Measurements from ENCODE around the gene MAML2.

MAML2 gene

GRCh38 chr11:95964281-95964680 is 378.7 kb downstream of the MAML2 start:
- DNase-seq (ENCODE audit: low read depth) = no peak

DNA sequence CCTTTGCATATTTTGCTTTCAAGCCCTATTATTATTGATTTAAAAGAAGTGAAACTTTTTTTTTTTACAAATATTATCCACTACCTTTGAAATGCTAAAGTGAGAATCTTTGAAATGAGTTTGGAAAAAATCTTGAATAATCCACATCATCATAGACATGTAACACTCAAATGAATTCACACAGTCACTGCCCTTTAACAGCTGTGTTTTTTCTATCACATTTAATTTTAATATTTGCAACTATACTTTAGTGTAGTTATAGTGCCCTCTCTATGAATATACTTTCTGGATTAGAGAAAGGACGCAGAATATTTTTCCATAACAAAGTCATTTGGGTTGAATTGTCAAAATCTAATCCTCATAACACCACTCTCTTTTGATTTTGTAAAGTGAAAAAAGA is 381.2 kb downstream of the MAML2 start:
- no peak for DNase-seq (ENCODE audit: low read depth)

DNA sequence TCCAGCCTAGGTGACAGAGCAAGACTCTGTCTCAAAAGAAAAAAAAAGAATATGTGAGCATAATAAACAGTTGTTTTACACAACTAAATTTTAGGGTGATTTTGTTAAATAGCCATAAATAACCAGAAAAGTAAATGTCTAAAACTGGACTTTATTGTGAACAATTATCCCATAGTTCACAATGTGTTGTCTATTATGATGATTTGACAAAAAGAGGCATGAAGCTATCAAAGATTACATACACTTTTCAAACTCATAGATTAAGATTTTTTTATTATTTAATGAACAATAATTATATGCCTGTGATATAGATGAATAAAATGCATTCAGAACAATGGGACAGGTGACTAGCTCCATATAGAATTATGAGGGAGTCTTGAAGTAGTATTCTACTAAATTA is 392.1 kb downstream of the MAML2 start:
- no peak for DNase-seq (ENCODE audit: low read depth)

DNA sequence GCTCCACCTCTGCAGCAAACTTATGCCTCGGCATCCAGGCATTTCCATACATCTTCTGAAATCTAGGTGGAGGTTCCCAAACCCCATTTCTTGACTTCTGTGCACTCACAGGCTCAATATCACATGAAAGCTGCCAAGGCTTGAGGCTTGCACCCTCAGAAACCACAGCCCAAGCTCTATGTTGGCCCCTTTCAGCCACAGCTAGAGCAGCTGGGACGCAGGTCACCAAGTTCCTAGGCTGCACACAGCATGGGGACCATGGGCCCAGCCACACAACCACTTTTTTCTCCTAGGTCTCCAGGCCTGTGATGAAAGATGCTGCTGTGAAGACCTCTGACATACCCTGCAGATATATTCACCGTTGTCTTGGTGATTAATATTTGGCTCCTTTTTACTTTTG is 394.4 kb downstream of the MAML2 start:
- no peak for DNase-seq (ENCODE audit: low read depth)

GRCh38 chr11:95944623-95945022 is 398.4 kb downstream of the MAML2 start:
- no peak for DNase-seq (ENCODE audit: low read depth)

DNA sequence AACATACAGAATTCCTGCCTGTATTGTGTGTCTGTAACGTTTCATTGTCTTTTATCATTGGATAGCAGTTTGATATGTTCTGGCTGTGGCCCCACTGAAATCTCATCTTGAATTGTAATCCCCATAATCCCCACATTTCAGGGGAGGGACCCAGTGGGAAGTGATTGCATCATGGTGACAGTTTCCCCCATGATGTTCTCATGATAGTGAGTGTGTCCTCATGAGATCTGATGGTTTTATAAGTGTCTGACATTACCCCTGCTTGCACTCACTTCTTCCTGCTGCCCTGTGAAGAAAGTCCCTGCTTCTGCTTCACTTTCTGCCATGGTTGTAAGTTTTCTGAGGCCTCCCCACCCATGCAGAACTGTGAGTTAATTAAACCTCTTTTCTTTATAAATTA is 399.4 kb downstream of the MAML2 start:
- no peak for DNase-seq (ENCODE audit: low read depth)

- no peak for DNase-seq (ENCODE audit: low read depth)
Observed at GRCh38 chr11:95939091-95939490, 403.9 kb downstream of the MAML2 start.

- DNase-seq (ENCODE audit: low read depth) = no peak
Observed at GRCh38 chr11:95937358-95937757, 405.6 kb downstream of the MAML2 start.

- no peak for DNase-seq (ENCODE audit: low read depth)
Observed at GRCh38 chr11:95933594-95933993, 409.4 kb downstream of the MAML2 start.

GRCh38 chr11:95931916-95932315 is 411.1 kb downstream of the MAML2 start:
- DNase-seq (ENCODE audit: low read depth) = no peak

GRCh38 chr11:95930948-95931347 is 412.0 kb downstream of the MAML2 start:
- no peak for DNase-seq (ENCODE audit: low read depth)

- peak; percentile 20 for DNase-seq (ENCODE audit: low read depth)
Observed at GRCh38 chr11:95926726-95927125, 416.3 kb downstream of the MAML2 start.
